Astrocyte of the cerebellum (primary cell): ENCODE measurements around the gene KLK1.

Source experiments
- DNase-seq: peaks from one replicate; pipeline ENCODE4 v3.0.0-alpha.2; 2011; ENCODE audit warnings: low read depth
- H3K4me3 ChIP-seq: 2 replicates; pipeline ENCODE4 v1.5.1; 2011; ENCODE audit warnings: mild to moderate bottlenecking, low read depth, low read length, moderate library complexity
- CTCF ChIP-seq: IDR thresholded peaks from 2 replicates; pipeline ENCODE4 v1.5.1; 2012; ENCODE audit warnings: low read length, low read depth, moderate library complexity, mild to moderate bottlenecking; ENCODE audit errors: missing control alignments
- in situ Hi-C: cut with HindIII; loops from 2 replicates; pipeline ENCODE4 v1.10.0; 2017; ENCODE audit warnings: low sequenced_read_pairs

Gene KLK1

GRCh38 chr19:50844296-50844935 lies 20.8 kb upstream of the KLK1 start:
- no peak for DNase-seq

GRCh38 chr19:50843701-50844221 lies 20.2 kb upstream of the KLK1 start:
- in situ Hi-C loops = no loop called here
- TF ChIP-seq CTCF = no peak

More at GRCh38 chr19:50844296-50844935, 20.8 kb upstream of the KLK1 start:
- in situ Hi-C loops = no loop called here
- TF ChIP-seq CTCF = no peak
- H3K4me3 ChIP-seq = no peak overlapping the region

GRCh38 chr19:50843205-50843604 lies 19.6 kb upstream of the KLK1 start:
- no peak for TF ChIP-seq CTCF
- in situ Hi-C loops = no loop called here
- DNase-seq = no peak
- no peak overlapping the region for H3K4me3 ChIP-seq

More at GRCh38 chr19:50843701-50844221, 20.2 kb upstream of the KLK1 start:
- no peak overlapping the region for H3K4me3 ChIP-seq
- DNase-seq = no peak

DNA sequence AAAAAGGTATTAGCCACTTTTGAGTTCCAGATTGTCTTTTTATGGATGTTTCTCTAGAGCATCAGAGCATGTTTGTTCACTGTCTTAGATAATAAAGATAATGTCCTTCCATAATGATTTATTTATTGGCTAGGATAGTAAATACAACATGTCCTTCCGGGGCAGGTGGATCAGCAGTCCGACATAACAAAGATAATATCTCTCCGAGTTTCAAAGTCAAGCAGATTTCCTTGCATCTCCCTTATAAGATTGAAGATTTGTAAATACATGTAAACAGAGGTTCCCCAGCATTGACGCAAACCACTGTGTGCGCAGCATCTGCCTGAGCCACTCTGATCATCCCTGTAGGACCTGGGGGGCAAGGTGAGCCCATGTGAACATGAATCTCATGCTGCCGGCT lies 18.5 kb upstream of the KLK1 start:
- in situ Hi-C loops = no loop called here
- TF ChIP-seq CTCF = no peak
- no peak overlapping the region for H3K4me3 ChIP-seq
- DNase-seq = no peak

DNA sequence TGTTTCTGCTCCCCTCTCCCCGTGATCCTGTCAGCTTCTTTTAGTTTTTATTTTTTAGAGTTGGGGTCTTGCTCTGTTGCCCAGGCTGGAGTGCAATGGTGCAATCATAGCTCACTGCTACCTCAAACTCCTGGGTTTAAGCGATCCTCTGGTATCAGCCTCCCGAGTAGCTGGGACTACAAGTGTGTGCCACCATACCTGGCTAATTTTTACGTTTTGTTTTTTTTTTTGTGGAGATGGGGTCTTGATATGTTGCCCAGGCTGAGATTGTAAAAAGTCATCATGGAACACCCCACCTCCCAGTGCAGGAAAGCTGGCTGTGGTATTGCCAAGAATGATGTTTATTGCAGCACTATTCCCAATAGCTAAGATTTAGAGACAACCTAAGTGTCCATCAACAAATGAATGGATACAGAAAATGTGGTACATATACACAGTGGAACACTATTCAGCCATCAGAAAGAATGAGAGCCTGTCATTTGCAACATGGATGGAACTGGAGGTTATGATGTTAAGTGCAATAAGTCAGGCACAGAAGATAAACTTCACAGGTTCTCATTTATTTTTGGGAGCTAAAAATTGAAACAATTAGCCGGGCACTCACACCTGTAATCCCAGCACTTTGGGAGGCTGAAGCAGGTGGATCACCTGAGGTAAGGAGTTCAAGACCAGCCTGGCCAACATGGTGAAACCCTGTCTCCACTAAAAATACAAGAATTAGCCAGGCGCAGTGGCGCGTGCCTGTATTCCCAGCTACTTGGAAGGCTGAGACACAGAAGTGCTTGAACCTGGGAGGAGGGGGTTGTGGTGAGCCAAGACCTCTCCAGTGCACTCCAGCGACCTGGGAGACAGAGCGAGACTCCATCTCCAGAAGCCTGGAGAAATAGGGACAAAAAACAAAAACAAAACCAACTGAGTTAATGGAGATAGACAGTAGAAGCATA lies 16.4 kb upstream of the KLK1 start:
- no peak for DNase-seq
- in situ Hi-C loops = no loop called here
- H3K4me3 ChIP-seq = no peak overlapping the region
- no peak for TF ChIP-seq CTCF

GRCh38 chr19:50838239-50838638 lies 14.7 kb upstream of the KLK1 start:
- in situ Hi-C loops = no loop called here
- no peak overlapping the region for H3K4me3 ChIP-seq
- no peak for DNase-seq
- peak; percentile 5 for TF ChIP-seq CTCF
